IPS DF 6.9 (cell line): ENCODE data around the gene ATF5.

Source experiments
- DNase-seq: peaks from one replicate; pipeline ENCODE4 v3.0.0-alpha.2; 2013; ENCODE audit warnings: low read depth, low spot score
- H3K27ac ChIP-seq: one replicate; pipeline ENCODE4 v1.5.1; 2013; ENCODE audit warnings: low read length, control low read depth
- H3K27me3 ChIP-seq: 2 replicates; pipeline ENCODE4 v1.6.1; 2013; ENCODE audit warnings: mild to moderate bottlenecking, low read length; ENCODE audit not compliant: control insufficient read depth, insufficient read depth
- H3K36me3 ChIP-seq: 2 replicates; pipeline ENCODE4 v1.6.1; 2013; ENCODE audit warnings: low read length; ENCODE audit not compliant: control insufficient read depth, insufficient read depth
- H3K4me1 ChIP-seq: 2 replicates; pipeline ENCODE4 v1.6.1; 2013; ENCODE audit warnings: low read length; ENCODE audit not compliant: control insufficient read depth, insufficient read depth
- H3K4me3 ChIP-seq: 2 replicates; pipeline ENCODE4 v1.5.1; 2013; ENCODE audit warnings: mild to moderate bottlenecking, low read length
- H3K9me3 ChIP-seq: 2 replicates; pipeline ENCODE4 v1.6.1; 2013; ENCODE audit warnings: low read length, inconsistent platforms; ENCODE audit not compliant: control insufficient read depth, insufficient read depth
- WGBS: extraction: QIAGEN DNeasy Blood & Tissue Kit; methylation state at CpG from one replicate; pipeline ENCODE4 v1.1.7; 2013; ENCODE audit warnings: mixed read lengths, missing lambda C conversion rate; ENCODE audit not compliant: insufficient read length, insufficient coverage; 5-methylcytosine and 5-hydroxymethylcytosine counted together

ATF5 gene

DNA sequence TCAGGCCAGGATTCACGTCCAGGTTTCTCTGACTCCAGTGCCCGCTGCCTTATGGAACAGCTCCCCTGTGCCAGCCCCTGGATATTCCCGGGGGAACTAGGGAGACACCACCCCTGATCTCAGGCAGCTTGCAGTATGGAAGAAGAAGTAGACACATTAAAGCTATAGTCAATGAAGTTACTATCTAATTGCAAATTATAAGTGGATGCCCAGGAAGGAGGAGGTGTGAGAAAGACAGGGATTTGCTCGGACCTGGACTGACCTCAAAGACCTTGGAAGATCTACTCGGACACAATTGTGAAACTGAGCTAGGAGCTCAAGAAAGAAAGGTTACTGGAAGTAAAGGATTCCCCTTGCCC is 21.6 kb downstream of the ATF5 start:
- no CpG with 5 or more reads among the region's 5 CpGs for WGBS
- Histone ChIP-seq H3K9me3 (no peaks in the 10 kb centered on the region), H3K27ac (no peak overlapping the region), H3K4me3 (no peak overlapping the region), H3K27me3 (no peaks in the 10 kb centered on the region), H3K36me3 (no peaks in the 10 kb centered on the region), H3K4me1 (no peaks in the 10 kb centered on the region; the same call in 1 of the 2 replicates)
- DNase-seq = no peak

DNA sequence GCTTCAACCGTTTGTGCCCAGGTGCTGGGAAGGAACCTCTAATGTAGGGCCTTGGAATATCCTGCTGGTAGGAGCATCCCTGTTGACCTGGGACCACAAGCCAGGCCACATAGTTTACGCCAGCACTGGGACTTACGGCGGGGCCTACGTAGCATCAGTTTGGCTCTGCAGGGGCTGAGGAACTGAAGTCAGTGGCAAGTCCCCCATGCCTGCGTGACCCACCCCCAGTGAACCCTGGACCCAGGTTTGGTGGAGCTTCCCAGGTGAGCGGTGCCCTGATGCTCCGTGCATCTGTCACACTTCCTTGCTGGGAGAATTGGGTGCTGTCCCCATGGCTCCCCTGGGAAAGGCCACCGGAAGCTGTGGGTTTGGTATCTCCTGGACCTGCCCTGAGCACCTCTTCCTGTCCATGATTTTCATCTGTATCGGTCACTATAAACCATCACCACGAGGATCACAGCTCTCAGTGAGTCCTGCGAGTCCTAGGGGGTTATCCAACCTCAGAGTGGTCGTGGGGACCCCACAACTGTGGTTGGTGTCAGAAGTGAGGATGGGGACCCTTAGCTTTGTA is 22.0 kb downstream of the ATF5 start:
- DNase-seq = no peak
- no CpG with 5 or more reads among the region's 13 CpGs for WGBS
- Histone ChIP-seq H3K27ac (no peak overlapping the region), H3K9me3 (no peaks in the 10 kb centered on the region), H3K4me3 (no peak overlapping the region), H3K27me3 (no peaks in the 10 kb centered on the region), H3K36me3 (no peaks in the 10 kb centered on the region), H3K4me1 (no peaks in the 10 kb centered on the region; the same call in 1 of the 2 replicates)

DNA sequence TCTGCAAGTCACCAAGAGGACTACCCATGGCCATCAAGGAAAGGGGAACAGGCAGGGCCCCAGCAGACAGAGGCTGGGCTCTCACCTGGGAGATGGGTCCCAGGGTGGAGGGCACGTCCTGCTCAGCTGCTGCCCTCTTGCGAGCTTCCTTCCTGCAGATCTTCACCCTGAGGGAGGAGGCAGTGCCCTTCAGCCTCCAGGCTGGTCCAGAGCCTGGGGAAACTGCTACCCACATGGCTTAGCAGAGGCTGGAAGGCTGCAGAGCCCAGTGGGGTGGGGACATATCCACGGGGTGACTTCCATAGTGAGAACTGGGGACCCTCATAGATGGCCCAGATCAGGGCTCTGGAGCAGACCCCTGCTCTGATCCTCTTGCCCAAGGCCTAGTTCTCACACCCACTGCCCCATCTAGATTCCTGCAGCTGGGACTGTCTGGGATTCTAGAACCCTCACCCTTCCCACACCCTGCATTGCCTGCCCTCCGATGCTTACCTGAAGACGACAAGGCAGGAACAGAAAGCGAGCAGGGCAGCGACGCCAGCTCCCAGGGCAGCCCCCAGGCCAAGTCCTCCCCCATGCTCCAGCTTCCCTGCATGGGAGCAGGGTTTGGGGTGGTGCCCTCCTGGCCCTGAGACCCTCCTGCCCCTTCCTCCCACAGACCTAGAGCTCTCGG is 22.9 kb downstream of the ATF5 start:
- H3K4me1 ChIP-seq = no peaks in the 10 kb centered on the region; the same call in none of the 2 replicates
- WGBS = no CpG with 5 or more reads among the region's 9 CpGs
- H3K9me3 ChIP-seq = no peaks in the 10 kb centered on the region

GRCh38 chr19:49952479-49952836 is 23.5 kb downstream of the ATF5 start:
- H3K36me3 ChIP-seq = no peaks in the 10 kb centered on the region
- DNase-seq = no peak
- H3K4me3 ChIP-seq = no peak overlapping the region
- H3K27ac ChIP-seq = no peak overlapping the region
- H3K4me1 ChIP-seq = no peaks in the 10 kb centered on the region; the same call in none of the 2 replicates
- H3K9me3 ChIP-seq = no peaks in the 10 kb centered on the region
- H3K27me3 ChIP-seq = no peaks in the 10 kb centered on the region

More for the DNA sequence above, 22.9 kb downstream of the ATF5 start:
- no peak overlapping the region for H3K27ac ChIP-seq
- no peak for DNase-seq
- H3K36me3 ChIP-seq = no peaks in the 10 kb centered on the region
- H3K4me3 ChIP-seq = no peak overlapping the region
- no peaks in the 10 kb centered on the region for H3K27me3 ChIP-seq

DNA sequence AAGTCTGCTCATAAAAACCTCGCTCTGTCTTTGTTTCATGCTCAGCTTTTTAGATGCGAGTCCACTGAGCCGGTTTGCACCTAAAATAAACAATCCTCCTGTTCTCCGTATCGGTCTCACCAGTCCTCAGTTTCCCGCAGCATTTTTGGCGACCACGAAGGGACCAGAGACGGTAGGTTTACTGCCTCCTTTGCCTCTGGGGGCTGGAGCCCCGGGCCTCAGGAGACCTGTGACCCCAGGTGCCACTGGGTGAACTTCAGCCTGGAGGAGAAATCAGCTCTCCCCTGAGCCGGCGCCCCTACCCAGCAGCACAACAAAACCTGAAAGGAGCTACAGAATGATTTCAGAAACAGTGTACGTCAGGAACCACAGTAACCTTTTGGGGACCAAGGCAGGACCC is 23.9 kb downstream of the ATF5 start:
- Histone ChIP-seq H3K4me1 (no peaks in the 10 kb centered on the region; the same call in none of the 2 replicates), H3K27ac (no peak overlapping the region), H3K27me3 (no peaks in the 10 kb centered on the region), H3K4me3 (no peak overlapping the region), H3K9me3 (no peaks in the 10 kb centered on the region), H3K36me3 (no peaks in the 10 kb centered on the region)
- no CpG with 5 or more reads among the region's 13 CpGs for WGBS
- DNase-seq = no peak

DNA sequence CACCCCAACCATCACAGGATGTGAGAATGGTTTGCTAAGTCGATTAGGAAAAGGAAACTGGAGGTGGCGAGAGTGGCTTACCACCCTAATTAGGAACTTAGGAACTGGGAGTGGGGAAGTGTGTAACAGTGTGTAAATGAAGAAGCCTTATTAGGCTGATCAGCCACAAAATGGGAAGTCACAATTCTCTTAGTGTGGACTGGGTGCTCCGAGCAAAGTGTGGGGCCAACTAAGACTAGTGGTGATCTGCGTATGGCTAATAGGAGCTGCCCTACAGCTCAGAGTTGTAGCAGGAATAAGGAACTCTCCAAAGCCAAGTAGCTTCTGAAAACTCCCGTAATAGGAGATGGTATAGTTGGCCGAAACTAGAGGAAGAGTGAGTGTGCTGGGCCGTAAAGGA is 24.4 kb downstream of the ATF5 start:
- WGBS = no CpG with 5 or more reads among the region's 7 CpGs
- no peak for DNase-seq
- H3K27ac ChIP-seq = no peak overlapping the region
- no peak overlapping the region for H3K4me3 ChIP-seq
- no peaks in the 10 kb centered on the region for H3K27me3 ChIP-seq
- H3K4me1 ChIP-seq = peaks cover 2% of the 10 kb centered on the region
- H3K9me3 ChIP-seq = no peaks in the 10 kb centered on the region
- H3K36me3 ChIP-seq = no peaks in the 10 kb centered on the region

- no peak overlapping the region for H3K27ac ChIP-seq
- no peaks in the 10 kb centered on the region for H3K9me3 ChIP-seq
- no CpG with 5 or more reads among the region's 12 CpGs for WGBS
- no peaks in the 10 kb centered on the region for H3K27me3 ChIP-seq
- H3K4me3 ChIP-seq = no peak overlapping the region
- H3K36me3 ChIP-seq = no peaks in the 10 kb centered on the region
- DNase-seq = no peak
- peaks cover 2% of the 10 kb centered on the region for H3K4me1 ChIP-seq
Observed at GRCh38 chr19:49954092-49954829, 25.3 kb downstream of the ATF5 start.

DNA sequence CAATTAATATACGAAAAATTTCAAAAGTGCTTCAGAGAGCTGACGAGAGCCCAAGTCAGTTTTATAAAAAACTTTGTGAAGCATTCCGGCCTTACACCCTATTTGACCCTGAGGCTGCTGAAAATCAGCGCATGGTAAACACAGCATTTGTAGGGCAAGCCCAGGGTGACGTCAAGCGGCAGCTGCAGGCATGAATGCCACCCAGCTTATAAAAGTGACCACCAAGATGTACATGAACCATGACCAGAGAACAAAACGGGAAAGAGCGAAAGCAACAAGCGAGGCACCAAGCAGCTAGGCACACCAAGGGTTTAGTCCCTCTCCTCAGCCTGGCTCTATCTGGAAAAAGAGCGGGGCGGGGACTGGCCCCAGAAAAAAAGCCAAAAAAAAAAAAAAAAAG is 25.9 kb downstream of the ATF5 start:
- no peak overlapping the region for H3K4me3 ChIP-seq
- H3K36me3 ChIP-seq = no peaks in the 10 kb centered on the region
- H3K27ac ChIP-seq = no peak overlapping the region
- no peaks in the 10 kb centered on the region for H3K9me3 ChIP-seq
- no peaks in the 10 kb centered on the region for H3K27me3 ChIP-seq
- H3K4me1 ChIP-seq = peaks cover 2% of the 10 kb centered on the region
- no CpG with 5 or more reads among the region's 11 CpGs for WGBS
- no peak for DNase-seq

GRCh38 chr19:49956115-49956495 is 27.1 kb downstream of the ATF5 start:
- no peak overlapping the region for H3K27ac ChIP-seq
- H3K9me3 ChIP-seq = no peaks in the 10 kb centered on the region

DNA sequence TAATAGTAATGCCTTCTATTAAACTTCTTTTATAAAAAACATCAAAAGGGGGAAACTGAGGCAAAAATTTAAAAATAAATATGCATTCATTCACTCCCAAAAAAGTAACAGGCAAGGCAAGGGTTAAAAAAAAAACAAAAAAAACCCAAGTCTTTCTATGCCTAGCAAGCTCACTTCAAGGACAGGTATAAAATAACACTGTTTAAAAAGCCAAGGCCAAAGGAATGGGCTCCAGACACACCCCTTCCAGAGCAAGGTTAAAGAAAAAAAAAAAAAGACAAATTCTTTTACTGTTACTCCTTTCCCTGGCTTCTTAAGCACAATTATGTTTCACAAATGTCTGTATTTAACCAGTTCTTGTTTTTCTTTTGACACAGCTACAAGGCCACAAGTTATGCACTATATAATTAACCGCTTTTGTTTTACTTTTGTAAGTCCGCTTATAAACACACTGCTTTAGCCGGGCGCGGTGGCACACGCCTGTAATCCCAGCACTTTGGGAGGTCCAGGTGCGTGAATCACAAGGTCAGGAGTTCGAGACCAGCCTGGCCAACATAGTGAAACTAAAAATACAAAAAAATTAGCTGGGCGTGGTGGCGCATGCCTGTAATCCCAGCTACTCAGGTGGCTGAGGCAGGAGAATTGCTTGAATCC is 28.4 kb downstream of the ATF5 start:
- Histone ChIP-seq H3K4me3 (no peak overlapping the region), H3K4me1 (peaks cover 2% of the 10 kb centered on the region), H3K9me3 (no peaks in the 10 kb centered on the region), H3K27ac (no peak overlapping the region), H3K36me3 (no peaks in the 10 kb centered on the region), H3K27me3 (no peaks in the 10 kb centered on the region)
- DNase-seq = no peak
- no CpG with 5 or more reads among the region's 10 CpGs for WGBS

More at GRCh38 chr19:49956115-49956495, 27.1 kb downstream of the ATF5 start:
- Histone ChIP-seq H3K36me3 (no peaks in the 10 kb centered on the region), H3K4me3 (no peak overlapping the region), H3K4me1 (peaks cover 2% of the 10 kb centered on the region), H3K27me3 (no peaks in the 10 kb centered on the region)
- DNase-seq = no peak
- WGBS = no CpG with 5 or more reads among the region's 9 CpGs
